GM23338 (cell line): Measurements from ENCODE around the gene PLPP6. TPM values are rescaled to one million over a fixed set of nuclear protein-coding genes. Genes with fewer than 3 reads are reported as not detected.

Source experiments
- ATAC-seq: fragments of 200-7000 bp; cut with Tn5 transposase; 3 replicates; pipeline ENCODE4 v1.9.1; 2020
- DNase-seq: peaks from one replicate; pipeline ENCODE4 v3.0.0-alpha.2; 2015; ENCODE audit warnings: low spot score
- H2AFZ ChIP-seq: fragments of 200-600 bp; sonication (generic); 2 replicates; pipeline ENCODE4 v1.8.0; 2016; ENCODE audit warnings: antibody characterized with exemption, mild to moderate bottlenecking, moderate library complexity
- H3F3A ChIP-seq: fragments of 200-600 bp; sonication (generic); replicated peaks from 2 replicates; pipeline ENCODE4 v1.8.0; 2017; ENCODE audit warnings: antibody characterized with exemption, mixed run types, low read depth
- H3K27ac ChIP-seq: fragments of 200-600 bp; sonication (generic); 2 replicates; pipeline ENCODE4 v1.6.1; 2016; ENCODE audit warnings: low read depth
- H3K27me3 ChIP-seq: fragments of 200-600 bp; sonication (generic); 2 replicates; pipeline ENCODE4 v1.8.0; 2016; ENCODE audit warnings: mild to moderate bottlenecking, mixed run types, moderate library complexity; ENCODE audit not compliant: insufficient read depth
- H3K36me3 ChIP-seq: fragments of 200-600 bp; sonication (generic); 2 replicates; pipeline ENCODE4 v1.8.0; 2016; ENCODE audit warnings: mild to moderate bottlenecking; ENCODE audit not compliant: insufficient read depth
- H3K4me1 ChIP-seq: fragments of 200-600 bp; sonication (generic); 2 replicates; pipeline ENCODE4 v1.8.0; 2016; ENCODE audit warnings: mild to moderate bottlenecking, moderate library complexity; ENCODE audit not compliant: insufficient read depth
- H3K4me2 ChIP-seq: fragments of 200-600 bp; sonication (generic); 2 replicates; pipeline ENCODE4 v1.7.1; 2017; ENCODE audit warnings: mixed run types
- H3K4me3 ChIP-seq: fragments of 200-600 bp; sonication (generic); 2 replicates; pipeline ENCODE4 v1.6.1; 2016; ENCODE audit warnings: mixed run types
- H3K79me2 ChIP-seq: fragments of 200-600 bp; sonication (generic); replicated peaks from 2 replicates; pipeline ENCODE4 v1.8.0; 2017; ENCODE audit warnings: mild to moderate bottlenecking; ENCODE audit not compliant: insufficient read depth
- H3K9me2 ChIP-seq: fragments of 200-600 bp; sonication (generic); 2 replicates; pipeline ENCODE4 v1.8.0; 2017; ENCODE audit not compliant: insufficient read depth
- H4K20me1 ChIP-seq: fragments of 200-600 bp; sonication (generic); replicated peaks from 2 replicates; pipeline ENCODE4 v1.8.0; 2017; ENCODE audit warnings: mild to moderate bottlenecking; ENCODE audit not compliant: insufficient read depth
- H3K27ac Mint-ChIP-seq: 2 replicates; pipeline ENCODE4 v1.8.0; 2020; ENCODE audit warnings: inconsistent platforms, mild to moderate bottlenecking, moderate library complexity, mixed read lengths
- H3K27me3 Mint-ChIP-seq: 3 replicates; pipeline ENCODE4 v1.8.0; 2022; ENCODE audit warnings: low read depth, mild to moderate bottlenecking, moderate library complexity, mixed read lengths, inconsistent platforms; ENCODE audit not compliant: insufficient read depth, poor library complexity
- H3K36me3 Mint-ChIP-seq: 3 replicates; pipeline ENCODE4 v1.8.0; 2021; ENCODE audit warnings: low read depth, mild to moderate bottlenecking, inconsistent platforms, moderate library complexity, mixed read lengths
- H3K4me1 Mint-ChIP-seq: 3 replicates; pipeline ENCODE4 v1.8.0; 2020; ENCODE audit warnings: mild to moderate bottlenecking, inconsistent platforms, mixed read lengths
- H3K4me3 Mint-ChIP-seq: 3 replicates; pipeline ENCODE4 v1.8.0; 2021; ENCODE audit warnings: moderate library complexity, mild to moderate bottlenecking, inconsistent platforms, mixed read lengths
- H3K9me3 Mint-ChIP-seq: 3 replicates; pipeline ENCODE4 v1.8.0; 2020; ENCODE audit warnings: moderate library complexity, mild to moderate bottlenecking, inconsistent platforms, mixed read lengths
- CTCF ChIP-seq, 2 experiments: fragments of 200-600 bp in 1 of 2; sonication (generic) in 1 of 2; conservative IDR thresholded peaks; 2 replicates each; pipeline versions ENCODE4 v1.5.1 to v1.6.1; 2016 to 2017; ENCODE audit warnings: antibody characterized with exemption in 2 of 2, low read depth in 2 of 2, mild to moderate bottlenecking in 2 of 2, moderate library complexity in 1 of 2
- EZH2 ChIP-seq: fragments of 200-600 bp; sonication (generic); IDR thresholded peaks from one replicate; pipeline ENCODE4 v1.8.0; 2017; ENCODE audit warnings: antibody characterized with exemption, mild to moderate bottlenecking, low read depth; ENCODE audit not compliant: unreplicated experiment
- EZH2phosphoT487 ChIP-seq: fragments of 200-600 bp; sonication (generic); IDR thresholded peaks from one replicate; pipeline ENCODE4 v1.8.1; 2018; ENCODE audit warnings: antibody characterized with exemption; ENCODE audit not compliant: unreplicated experiment
- JUNB ChIP-seq: IDR thresholded peaks from one replicate; pipeline ENCODE4 v1.6.1; 2016; ENCODE audit warnings: antibody characterized with exemption; ENCODE audit not compliant: unreplicated experiment
- NANOG ChIP-seq: IDR thresholded peaks from 2 replicates; pipeline ENCODE4 v1.6.1; 2016; ENCODE audit warnings: antibody characterized with exemption, borderline replicate concordance
- POLR2AphosphoS5 ChIP-seq: IDR thresholded peaks from 2 replicates; pipeline ENCODE4 v1.6.1; 2016; ENCODE audit warnings: antibody characterized with exemption, low read depth
- STAT1 ChIP-seq: IDR thresholded peaks from one replicate; pipeline ENCODE4 v1.6.1; 2016; ENCODE audit warnings: antibody characterized with exemption; ENCODE audit not compliant: unreplicated experiment
- ZNF114 ChIP-seq: fragments of 250-450 bp; sonication (Bioruptor Pico); IDR thresholded peaks from 2 replicates; pipeline ENCODE4 v1.5.0; 2020; ENCODE audit warnings: mild to moderate bottlenecking, moderate library complexity
- ZNF331 ChIP-seq: fragments of 250-450 bp; sonication (Bioruptor Pico); IDR thresholded peaks from 2 replicates; pipeline ENCODE4 v1.5.0; 2020; ENCODE audit warnings: low read depth, mild to moderate bottlenecking, moderate library complexity
- ZNF462 ChIP-seq: fragments of 250-450 bp; sonication (Bioruptor Pico); IDR thresholded peaks from 2 replicates; pipeline ENCODE4 v1.5.0; 2020; ENCODE audit warnings: mild to moderate bottlenecking, moderate library complexity
- polyA plus RNA-seq: library from polyadenylated mRNA; unstranded; fragments of >200 nt; fragmentation: Nextera tagmentation; extraction: Ambion mirVana; gene quantifications from 2 replicates; pipeline ENCODE4 v1.2.1, GENCODE V29; 2016
- total RNA-seq: library from RNA; depleted of rRNA; stranded (reverse); fragments of >200 nt; shearing (Covaris generic); gene quantifications from 2 replicates; pipeline ENCODE4 v1.2.3, GENCODE V29; 2014
- TF ChIP-seq, protein P1 (sequence below): IDR thresholded peaks from 2 replicates; pipeline ENCODE4 v1.6.1; 2016; ENCODE audit warnings: antibody characterized with exemption

PLPP6 gene
- total and polyA plus RNA-seq, 2 experiments from 2014 or later: 6.3 to 13.2 TPM

DNA sequence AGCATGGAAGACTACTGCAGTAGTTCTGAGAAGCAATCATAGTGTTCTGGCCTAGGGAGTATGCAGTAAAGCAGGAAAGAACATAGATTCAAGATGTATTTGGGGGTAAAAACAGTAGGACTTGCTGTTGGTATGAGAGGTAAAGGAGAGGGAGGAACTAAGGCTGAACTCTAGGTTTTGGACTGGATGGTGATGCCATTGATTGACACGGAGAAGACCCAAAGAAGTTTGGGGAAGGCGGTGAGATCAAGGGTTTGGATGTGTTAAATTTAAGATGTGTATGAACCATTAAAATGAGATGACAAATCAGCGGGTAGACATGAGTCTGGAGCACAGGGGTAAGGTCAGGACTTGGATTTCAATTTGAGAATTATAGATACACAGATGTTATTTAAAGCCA is 15.3 kb downstream of the PLPP6 start:
- no peak for ATAC-seq
- no peaks in the 10 kb centered on the region; the same call in 2 of the 3 replicates for H3K4me1 Mint-ChIP-seq
- Histone ChIP-seq H3K79me2 (peaks cover 25% of the 10 kb centered on the region), H3K4me2 (peak overlapping the region; percentile 79; the same call in 1 of the 2 replicates), H3F3A (peaks cover 7% of the 10 kb centered on the region), H3K4me1 (peaks cover 24% of the 10 kb centered on the region), H2AFZ (peak overlapping the region; percentile 54; the same call in 1 of the 2 replicates), H3K9me2 (no peaks in the 10 kb centered on the region), H3K36me3 (no peaks in the 10 kb centered on the region), H4K20me1 (no peaks in the 10 kb centered on the region), H3K27ac (peak overlapping the region; percentile 99), H3K4me3 (0 out of 2 replicates have a peak overlapping the region, but pooled peaks have one; percentile 94), H3K27me3 (no peaks in the 10 kb centered on the region)
- H3K27ac Mint-ChIP-seq: no peak overlapping the region
- TF ChIP-seq EZH2 (no peak), ZNF331 (CRISPR knock-in tag) (no peak)
- TF ChIP-seq, protein P1, sequence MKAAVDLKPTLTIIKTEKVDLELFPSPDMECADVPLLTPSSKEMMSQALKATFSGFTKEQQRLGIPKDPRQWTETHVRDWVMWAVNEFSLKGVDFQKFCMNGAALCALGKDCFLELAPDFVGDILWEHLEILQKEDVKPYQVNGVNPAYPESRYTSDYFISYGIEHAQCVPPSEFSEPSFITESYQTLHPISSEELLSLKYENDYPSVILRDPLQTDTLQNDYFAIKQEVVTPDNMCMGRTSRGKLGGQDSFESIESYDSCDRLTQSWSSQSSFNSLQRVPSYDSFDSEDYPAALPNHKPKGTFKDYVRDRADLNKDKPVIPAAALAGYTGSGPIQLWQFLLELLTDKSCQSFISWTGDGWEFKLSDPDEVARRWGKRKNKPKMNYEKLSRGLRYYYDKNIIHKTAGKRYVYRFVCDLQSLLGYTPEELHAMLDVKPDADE: no peak
- no peaks in the 10 kb centered on the region for H3K36me3 Mint-ChIP-seq
- no peak overlapping the region for H3K4me3 Mint-ChIP-seq
- peaks cover 3% of the 10 kb centered on the region for H3K27me3 Mint-ChIP-seq
- H3K9me3 Mint-ChIP-seq: no peaks in the 10 kb centered on the region
- DNase-seq: no peak

GRCh38 chr9:4678679-4679267 is 16.7 kb downstream of the PLPP6 start:
- Histone ChIP-seq H3K27ac (peak overlapping the region; percentile 99), H3K4me3 (peak overlapping the region; percentile 94), H3K36me3 (no peaks in the 10 kb centered on the region), H3K4me2 (peak overlapping the region; percentile 79), H3K4me1 (peaks cover 24% of the 10 kb centered on the region), H3K79me2 (peaks cover 37% of the 10 kb centered on the region), H3K27me3 (no peaks in the 10 kb centered on the region), H4K20me1 (no peaks in the 10 kb centered on the region), H3K9me2 (no peaks in the 10 kb centered on the region), H3F3A (peaks cover 7% of the 10 kb centered on the region), H2AFZ (peak overlapping the region; percentile 16; the same call in 1 of the 2 replicates)
- H3K9me3 Mint-ChIP-seq: no peaks in the 10 kb centered on the region
- no peaks in the 10 kb centered on the region; the same call in 2 of the 3 replicates for H3K4me1 Mint-ChIP-seq
- no peak overlapping the region for H3K27ac Mint-ChIP-seq
- H3K36me3 Mint-ChIP-seq: no peaks in the 10 kb centered on the region
- peak; percentile 43 for DNase-seq
- peaks cover 3% of the 10 kb centered on the region for H3K27me3 Mint-ChIP-seq
- peak; percentile 9 for ATAC-seq
- no peak overlapping the region for H3K4me3 Mint-ChIP-seq
- TF ChIP-seq ZNF331 (CRISPR knock-in tag) (no peak), EZH2phosphoT487 (no peak), JUNB (no peak), CTCF (conservative IDR thresholded peaks at IDR 0.05; ENCODE audit: low read depth in 2 of 2) (no peak), ZNF462 (CRISPR knock-in tag) (no peak), ZNF114 (CRISPR knock-in tag) (no peak), POLR2AphosphoS5 (no peak), NANOG (no peak), STAT1 (no peak)
- TF ChIP-seq, protein P1: no peak
